ENCODE measurements around the gene RRP36. TPM values are rescaled to one million over a fixed set of nuclear protein-coding genes. Genes with fewer than 3 reads are reported as not detected.

The RRP36 gene
- polyA plus RNA-seq, 3 donors, result 26.6 to 52.5 (median 43.3) TPM

DNA sequence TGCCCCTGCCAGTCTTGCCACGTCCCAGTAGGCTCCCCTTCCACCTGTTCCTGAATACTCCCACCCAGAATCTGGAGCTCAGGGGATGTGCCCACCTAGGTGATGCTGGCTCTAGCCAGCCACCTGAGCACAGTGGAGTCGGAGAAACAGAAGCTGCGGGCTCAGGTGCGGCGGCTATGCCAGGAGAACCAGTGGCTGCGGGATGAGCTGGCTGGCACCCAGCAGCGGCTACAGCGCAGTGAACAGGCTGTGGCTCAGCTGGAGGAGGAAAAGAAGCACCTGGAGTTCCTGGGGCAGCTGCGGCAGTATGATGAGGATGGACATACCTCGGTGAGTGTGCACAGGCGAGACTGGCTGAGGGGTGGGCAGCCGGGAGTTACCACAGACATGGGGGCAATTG lies 41.4 kb downstream of the RRP36 start:
- peaks cover 4 to 16% of the 10 kb centered on the region in 2 donors for H3K36me3 ChIP-seq (replicated peaks in 1 of 2; ENCODE audit: control insufficient read depth in 1 of 2, insufficient read depth in 2 of 2, low read length in 2 of 2)
- intact Hi-C loops (cut with micrococcal nuclease), result no loop called here
- H3K27ac ChIP-seq (ENCODE audit: low read depth in 1 of 2, low read length in 2 of 2), result no peak overlapping the region
- H3K4me1 ChIP-seq (ENCODE audit: control insufficient read depth in 1 of 2, insufficient read depth in 2 of 2, low read length in 2 of 2), result peaks cover 14 to 22% of the 10 kb centered on the region in 2 donors
- no peaks in the 10 kb centered on the region for H3K27me3 ChIP-seq (ENCODE audit: control insufficient read depth in 2 of 2, insufficient read depth in 2 of 2, low read length in 2 of 2)
- no peak overlapping the region for H3K4me3 Mint-ChIP-seq
- H3K4me2 ChIP-seq (replicated peaks; ENCODE audit: extremely low read depth, low read length, poor library complexity, severe bottlenecking), result no peak overlapping the region
- H3K4me3 ChIP-seq (replicated peaks in 1 of 3; ENCODE audit: low read depth in 2 of 3, low read length in 3 of 3), result no peak overlapping the region
- no peak overlapping the region for H2AFZ ChIP-seq (ENCODE audit: insufficient read depth, low read depth, low read length, poor library complexity, severe bottlenecking)
- H3K36me3 Mint-ChIP-seq, result peaks cover 15 to 18% of the 10 kb centered on the region in 2 donors
- no peak for DNase-seq
- TF ChIP-seq, protein P1, sequence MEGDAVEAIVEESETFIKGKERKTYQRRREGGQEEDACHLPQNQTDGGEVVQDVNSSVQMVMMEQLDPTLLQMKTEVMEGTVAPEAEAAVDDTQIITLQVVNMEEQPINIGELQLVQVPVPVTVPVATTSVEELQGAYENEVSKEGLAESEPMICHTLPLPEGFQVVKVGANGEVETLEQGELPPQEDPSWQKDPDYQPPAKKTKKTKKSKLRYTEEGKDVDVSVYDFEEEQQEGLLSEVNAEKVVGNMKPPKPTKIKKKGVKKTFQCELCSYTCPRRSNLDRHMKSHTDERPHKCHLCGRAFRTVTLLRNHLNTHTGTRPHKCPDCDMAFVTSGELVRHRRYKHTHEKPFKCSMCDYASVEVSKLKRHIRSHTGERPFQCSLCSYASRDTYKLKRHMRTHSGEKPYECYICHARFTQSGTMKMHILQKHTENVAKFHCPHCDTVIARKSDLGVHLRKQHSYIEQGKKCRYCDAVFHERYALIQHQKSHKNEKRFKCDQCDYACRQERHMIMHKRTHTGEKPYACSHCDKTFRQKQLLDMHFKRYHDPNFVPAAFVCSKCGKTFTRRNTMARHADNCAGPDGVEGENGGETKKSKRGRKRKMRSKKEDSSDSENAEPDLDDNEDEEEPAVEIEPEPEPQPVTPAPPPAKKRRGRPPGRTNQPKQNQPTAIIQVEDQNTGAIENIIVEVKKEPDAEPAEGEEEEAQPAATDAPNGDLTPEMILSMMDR (IDR thresholded peaks at IDR 0.05), result no peak
- no peaks in the 10 kb centered on the region for H3K9me3 ChIP-seq (replicated peaks in 1 of 2; ENCODE audit: control insufficient read depth in 1 of 2, insufficient read depth in 1 of 2, low read length in 2 of 2)
- peaks cover 14% of the 10 kb centered on the region for H3K79me2 ChIP-seq (ENCODE audit: insufficient read depth, low read length)
- H4K20me1 ChIP-seq (ENCODE audit: insufficient read depth, low read length), result no peaks in the 10 kb centered on the region
- H3K4me1 Mint-ChIP-seq, result peaks cover 25% of the 10 kb centered on the region
- H3K27ac Mint-ChIP-seq, result no peak overlapping the region
- WGBS (ENCODE audit: insufficient coverage), result 97% methylated on average over 7 of the region's 12 CpGs
- no peaks in the 10 kb centered on the region for H3K27me3 Mint-ChIP-seq (ENCODE audit: low read depth in 3 of 3)
- no peak overlapping the region for H3K9ac ChIP-seq (ENCODE audit: insufficient read depth, low read length, poor library complexity, severe bottlenecking)
- H3K9me3 Mint-ChIP-seq, result no peaks in the 10 kb centered on the region

DNA sequence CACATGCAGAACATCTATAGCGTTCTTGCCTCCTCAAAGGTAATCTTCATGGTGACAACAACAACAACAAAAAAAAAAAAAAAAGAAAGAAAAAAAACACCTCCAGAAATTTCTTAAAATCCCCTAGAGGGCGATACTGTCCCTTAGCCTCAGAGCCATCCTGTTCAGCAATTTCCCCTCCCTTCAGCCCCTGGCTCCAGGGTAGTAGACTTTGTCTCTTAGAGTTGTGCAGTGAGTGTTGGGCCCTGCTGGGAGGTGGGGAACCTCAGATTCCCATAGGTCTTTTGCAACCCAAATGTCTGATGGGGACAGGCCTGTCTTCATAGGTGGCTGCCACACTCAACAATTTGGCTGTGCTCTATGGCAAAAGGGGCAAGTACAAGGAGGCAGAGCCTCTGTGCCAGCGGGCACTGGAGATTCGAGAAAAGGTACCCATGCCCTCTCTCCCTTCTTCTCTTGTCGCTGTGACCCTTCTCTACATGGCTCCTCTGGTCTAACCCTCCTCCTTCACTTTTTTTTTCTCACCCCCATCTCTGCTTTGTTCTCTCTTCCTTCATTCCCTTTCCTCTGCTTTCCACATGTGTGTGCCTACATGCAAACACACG lies 48.7 kb downstream of the RRP36 start:
- no peaks in the 10 kb centered on the region for H3K4me1 Mint-ChIP-seq
- no peaks in the 10 kb centered on the region for H3K9me3 ChIP-seq (replicated peaks in 1 of 2; ENCODE audit: control insufficient read depth in 1 of 2, insufficient read depth in 1 of 2, low read length in 2 of 2)
- intact Hi-C loops (cut with micrococcal nuclease), result no loop called here
- H3K27me3 ChIP-seq (ENCODE audit: control insufficient read depth in 2 of 2, insufficient read depth in 2 of 2, low read length in 2 of 2), result no peaks in the 10 kb centered on the region
- no peak overlapping the region for H3K4me3 Mint-ChIP-seq
- no peak overlapping the region for H3K4me3 ChIP-seq (replicated peaks in 1 of 3; ENCODE audit: low read depth in 2 of 3, low read length in 3 of 3)
- peak overlapping the region in 1 of 7 donors; percentile 8 for H3K27ac Mint-ChIP-seq
- H3K4me2 ChIP-seq (replicated peaks; ENCODE audit: extremely low read depth, low read length, poor library complexity, severe bottlenecking), result no peak overlapping the region
- H3K79me2 ChIP-seq (ENCODE audit: insufficient read depth, low read length), result no peaks in the 10 kb centered on the region
- no peaks in the 10 kb centered on the region for H4K20me1 ChIP-seq (ENCODE audit: insufficient read depth, low read length)
- peaks cover 4 to 13% of the 10 kb centered on the region in 2 donors for H3K36me3 ChIP-seq (replicated peaks in 1 of 2; ENCODE audit: control insufficient read depth in 1 of 2, insufficient read depth in 2 of 2, low read length in 2 of 2)
- peak in 1 of 3 donors; percentile 13 for DNase-seq
- TF ChIP-seq, protein P1 (IDR thresholded peaks at IDR 0.05), result peak; percentile 49
- 97% methylated on average over 4 of the region's 6 CpGs for WGBS (ENCODE audit: insufficient coverage)
- H3K27ac ChIP-seq (ENCODE audit: low read depth in 1 of 2, low read length in 2 of 2), result no peak overlapping the region
- no peaks in the 10 kb centered on the region for H3K4me1 ChIP-seq (ENCODE audit: control insufficient read depth in 1 of 2, insufficient read depth in 2 of 2, low read length in 2 of 2)
- H3K9ac ChIP-seq (ENCODE audit: insufficient read depth, low read length, poor library complexity, severe bottlenecking), result no peak overlapping the region
- no peak overlapping the region for H2AFZ ChIP-seq (ENCODE audit: insufficient read depth, low read depth, low read length, poor library complexity, severe bottlenecking)
- H3K9me3 Mint-ChIP-seq, result peaks cover 0 to 1% (median 0%) of the 10 kb centered on the region in 7 donors
- H3K36me3 Mint-ChIP-seq, result peaks cover 20 to 27% of the 10 kb centered on the region in 2 donors
- H3K27me3 Mint-ChIP-seq (ENCODE audit: low read depth in 3 of 3), result peaks cover 0 to 4% (median 2%) of the 10 kb centered on the region in 3 donors
